HAP-1 (cell line): Measurements from ENCODE around the gene ARL14EPL.
A peak's percentile ranks its signal among the peaks of the same experiment; 100 is the strongest.
"Not testable (repeated sequence)": the region's sequence is repeated elsewhere in the genome, so short reads cannot be mapped to it uniquely, and the experiment has no call there.

ENCODE experiments used
- DNase-seq, 2 experiments: peaks; one replicate each; pipeline ENCODE4 v3.0.0-alpha.2; 2016 to 2020; ENCODE audit warnings: low spot score in 2 of 2
- H3K27me3 ChIP-seq: fragments of 250-450 bp; sonication (Bioruptor Pico); 2 replicates; pipeline ENCODE4 v1.5.1; 2020; ENCODE audit warnings: low read depth, mild to moderate bottlenecking, moderate library complexity
- H3K36me3 ChIP-seq: fragments of 250-450 bp; sonication (Bioruptor Pico); replicated peaks from 2 replicates; pipeline ENCODE4 v1.5.1; 2020; ENCODE audit warnings: mild to moderate bottlenecking
- H3K4me1 ChIP-seq: fragments of 250-450 bp; sonication (Bioruptor Pico); 2 replicates; pipeline ENCODE4 v1.5.1; 2020; ENCODE audit warnings: mild to moderate bottlenecking
- H3K4me3 ChIP-seq: fragments of 250-450 bp; sonication (Bioruptor Pico); 2 replicates; pipeline ENCODE4 v1.5.1; 2020; ENCODE audit warnings: mild to moderate bottlenecking, moderate library complexity
- H3K9me3 ChIP-seq: fragments of 250-450 bp; sonication (Bioruptor Pico); 2 replicates; pipeline ENCODE4 v1.5.1; 2020; ENCODE audit warnings: mild to moderate bottlenecking, moderate library complexity
- in situ Hi-C: fragments of 300-500 bp; cut with MboI; formaldehyde crosslinking; loops from 3 replicates; pipeline ENCODE4 v1.14.3; 2020; ENCODE audit warnings: low sequenced_read_pairs, inconsistent platforms, mixed read lengths

ARL14EPL gene

GRCh38 chr5:116071211-116071610, 38.9 kb downstream of the ARL14EPL start:
- Histone ChIP-seq H3K27me3 (peaks cover 2% of the 10 kb centered on the region; the same call in 1 of the 2 replicates), H3K36me3 (no peaks in the 10 kb centered on the region), H3K9me3 (no peaks in the 10 kb centered on the region), H3K4me3 (no peak overlapping the region), H3K4me1 (peaks cover 9% of the 10 kb centered on the region)
- in situ Hi-C loops, result loop anchor here (10.0 to 25.0 kb wide), 3 partner anchors 234 to 784 kb away; partner anchors contain the start of genes AP3S1, ATG12, CCDC112 and TMED7
- DNase-seq, result no peak

- no peaks in the 10 kb centered on the region for H3K9me3 ChIP-seq
- no peaks in the 10 kb centered on the region for H3K36me3 ChIP-seq
- peaks cover 9% of the 10 kb centered on the region for H3K4me1 ChIP-seq
- H3K27me3 ChIP-seq, result no peaks in the 10 kb centered on the region
- in situ Hi-C loops, result loop anchor here (10.0 kb wide), 1 partner anchor 451 kb away; the partner anchor contains the start of gene TMED7
- no peak for DNase-seq
- H3K4me3 ChIP-seq, result no peak overlapping the region
Observed at GRCh38 chr5:116075191-116075831, 43.0 kb downstream of the ARL14EPL start.

- Histone ChIP-seq H3K9me3 (no peaks in the 10 kb centered on the region), H3K27me3 (no peaks in the 10 kb centered on the region), H3K4me3 (no peak overlapping the region), H3K4me1 (peaks cover 9% of the 10 kb centered on the region), H3K36me3 (no peaks in the 10 kb centered on the region)
- no peak for DNase-seq
- in situ Hi-C loops, result loop anchor here (10.0 kb wide), 1 partner anchor 452 kb away; the partner anchor contains the start of gene TMED7
Observed at GRCh38 chr5:116076496-116076895, 44.2 kb downstream of the ARL14EPL start.

GRCh38 chr5:116078199-116078598, 45.9 kb downstream of the ARL14EPL start:
- Histone ChIP-seq H3K4me3 (no peak overlapping the region), H3K27me3 (no peaks in the 10 kb centered on the region), H3K4me1 (peaks cover 9% of the 10 kb centered on the region), H3K9me3 (no peaks in the 10 kb centered on the region), H3K36me3 (no peaks in the 10 kb centered on the region)
- in situ Hi-C loops, result loop anchor here (10.0 kb wide), 1 partner anchor 453 kb away; the partner anchor contains the start of gene TMED7
- no peak for DNase-seq

DNA sequence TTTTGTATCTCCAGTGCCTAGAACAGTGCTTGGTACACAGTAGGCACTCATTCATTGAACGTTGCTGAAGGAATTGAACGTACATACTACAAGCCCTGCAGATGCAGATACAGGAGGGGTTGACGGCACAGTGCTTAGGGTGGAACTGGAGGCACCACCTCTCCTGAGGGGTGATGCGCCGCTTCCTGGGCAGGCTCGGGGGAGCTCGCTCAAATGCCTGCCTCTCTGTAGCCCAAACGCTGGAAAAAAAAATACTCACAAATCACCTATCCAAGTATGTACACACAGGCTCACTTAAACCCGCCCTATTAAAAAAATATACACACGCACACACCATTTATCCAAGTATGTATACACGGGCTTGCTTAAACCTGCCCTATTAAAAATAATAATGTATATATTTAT, 52.0 kb downstream of the ARL14EPL start:
- peak in 1 of 2 experiments; percentile 22 for DNase-seq
- in situ Hi-C loops, result no loop called here

GRCh38 chr5:116084871-116085715, 52.8 kb downstream of the ARL14EPL start, which contains the start of gene COMMD10:
TSS of gene COMMD10 (plus strand) at chr5:116085025.
- no peaks in the 10 kb centered on the region for H3K36me3 ChIP-seq
- H3K9me3 ChIP-seq, result no peaks in the 10 kb centered on the region
- H3K27me3 ChIP-seq, result no peaks in the 10 kb centered on the region
- H3K4me3 ChIP-seq, result peak within 1 kb of the TSS; percentile 62
- in situ Hi-C loops, result no loop called here
- DNase-seq, result peak; percentile 76 to 78
- peaks cover 10% of the 10 kb centered on the region for H3K4me1 ChIP-seq

More for the DNA sequence above, 52.0 kb downstream of the ARL14EPL start:
- no peaks in the 10 kb centered on the region for H3K9me3 ChIP-seq
- H3K4me3 ChIP-seq, result peak overlapping the region; percentile 62
- no peaks in the 10 kb centered on the region for H3K36me3 ChIP-seq
- no peaks in the 10 kb centered on the region for H3K27me3 ChIP-seq
- H3K4me1 ChIP-seq, result peaks cover 10% of the 10 kb centered on the region

DNA sequence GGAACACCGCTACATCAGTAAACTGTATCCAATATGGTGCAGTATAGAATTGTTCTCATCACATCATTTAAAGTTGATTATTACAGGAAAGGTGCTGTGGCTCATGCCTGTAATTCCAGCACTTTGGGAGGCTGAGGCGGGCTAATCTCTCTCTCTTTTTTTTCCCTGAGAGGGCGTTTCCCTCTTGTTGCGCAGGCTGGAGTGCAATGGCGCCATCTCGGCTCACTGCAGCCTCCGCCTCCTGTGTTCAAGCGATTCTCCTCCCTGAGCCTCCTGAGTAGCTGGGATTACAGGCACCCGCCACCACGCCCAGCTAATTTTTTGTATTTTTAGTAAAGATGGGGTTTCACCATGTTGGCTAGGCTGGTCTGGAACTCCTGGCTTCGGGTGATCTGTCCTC, 54.0 kb downstream of the ARL14EPL start:
- H3K9me3 ChIP-seq, H3K36me3 ChIP-seq, H3K4me3 ChIP-seq, H3K27me3 ChIP-seq, DNase-seq, in situ Hi-C loops: not testable (repeated sequence)
- peaks cover 10% of the 10 kb centered on the region for H3K4me1 ChIP-seq

DNA sequence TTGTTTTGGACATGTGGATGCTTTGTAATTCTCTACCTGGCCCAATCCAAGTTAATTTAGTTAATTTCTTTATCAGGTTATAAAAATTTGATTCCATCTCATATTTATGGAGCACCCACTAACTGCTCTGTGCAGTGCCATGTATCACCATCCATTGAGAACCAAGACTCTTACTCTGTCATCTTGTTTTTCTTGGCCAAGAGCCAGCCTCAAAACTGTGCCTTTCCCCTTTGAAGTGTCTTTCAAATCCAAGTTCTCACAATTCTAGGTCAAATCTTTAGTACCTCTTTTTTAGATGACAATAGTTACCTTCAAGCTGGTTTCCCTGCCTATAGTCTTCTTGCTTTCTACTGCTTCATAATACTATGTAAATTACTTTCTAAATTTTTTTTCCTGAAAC, 55.8 kb downstream of the ARL14EPL start:
- H3K4me1 ChIP-seq, result peaks cover 10% of the 10 kb centered on the region
- no peak overlapping the region for H3K4me3 ChIP-seq
- peaks cover 3% of the 10 kb centered on the region; the same call in 1 of the 2 replicates for H3K36me3 ChIP-seq
- no peak for DNase-seq
- H3K9me3 ChIP-seq, result no peaks in the 10 kb centered on the region
- in situ Hi-C loops, result no loop called here
- no peaks in the 10 kb centered on the region for H3K27me3 ChIP-seq

GRCh38 chr5:116090302-116090701, 58.0 kb downstream of the ARL14EPL start:
- no peak for DNase-seq
- H3K4me1 ChIP-seq, result peaks cover 7% of the 10 kb centered on the region
- in situ Hi-C loops, result no loop called here
- no peaks in the 10 kb centered on the region for H3K9me3 ChIP-seq
- no peaks in the 10 kb centered on the region for H3K27me3 ChIP-seq
- no peak overlapping the region for H3K4me3 ChIP-seq
- H3K36me3 ChIP-seq, result peaks cover 9% of the 10 kb centered on the region; the same call in 1 of the 2 replicates

DNA sequence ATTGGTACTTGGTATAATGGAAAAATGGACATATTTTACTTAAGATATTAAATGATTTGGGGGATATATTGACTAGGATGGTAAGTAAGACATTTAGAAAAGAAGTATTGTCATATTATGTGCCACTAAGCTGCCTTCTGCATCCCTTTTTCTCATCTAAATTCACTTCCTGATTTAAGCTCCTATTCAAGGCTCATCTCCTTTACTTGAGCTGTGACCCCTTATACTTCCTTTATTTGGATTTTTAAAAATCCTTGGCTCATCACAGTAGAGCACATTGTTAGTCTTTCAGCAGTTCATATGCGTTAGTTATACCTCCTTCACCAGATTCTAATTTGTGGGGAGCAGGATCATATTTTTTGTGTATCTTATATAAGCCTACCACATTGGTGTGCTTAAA, 59.1 kb downstream of the ARL14EPL start:
- no peak for DNase-seq
- in situ Hi-C loops, result no loop called here
- no peaks in the 10 kb centered on the region for H3K4me1 ChIP-seq
- H3K27me3 ChIP-seq, result no peaks in the 10 kb centered on the region
- H3K9me3 ChIP-seq, result no peaks in the 10 kb centered on the region
- H3K36me3 ChIP-seq, result peaks cover 9% of the 10 kb centered on the region; the same call in 1 of the 2 replicates
- no peak overlapping the region for H3K4me3 ChIP-seq

DNA sequence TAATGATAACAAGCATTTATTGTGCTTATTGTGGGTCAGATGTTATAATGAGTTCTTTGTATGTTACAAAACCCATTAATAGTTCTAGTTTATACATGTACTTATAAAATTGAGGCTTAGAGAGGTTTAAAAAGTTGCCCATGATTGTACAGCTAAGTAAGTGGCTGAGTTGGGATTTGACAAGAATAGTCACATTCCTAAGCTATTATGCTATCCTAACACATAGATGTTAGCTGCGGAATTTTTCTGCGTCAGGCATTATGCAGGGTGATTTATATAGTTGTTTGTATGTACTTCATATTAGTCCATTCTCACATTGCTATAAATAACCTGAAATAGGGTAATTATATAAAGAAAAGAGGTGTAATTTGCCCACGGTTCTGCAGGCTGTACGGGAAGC, 65.0 kb downstream of the ARL14EPL start:
- no peaks in the 10 kb centered on the region for H3K27me3 ChIP-seq
- H3K36me3 ChIP-seq, result peaks cover 9% of the 10 kb centered on the region
- DNase-seq, result no peak
- no peaks in the 10 kb centered on the region for H3K4me1 ChIP-seq
- in situ Hi-C loops, result no loop called here
- no peak overlapping the region for H3K4me3 ChIP-seq
- H3K9me3 ChIP-seq, result no peaks in the 10 kb centered on the region

GRCh38 chr5:116098998-116099397, 66.7 kb downstream of the ARL14EPL start:
- Histone ChIP-seq H3K4me1 (no peaks in the 10 kb centered on the region), H3K4me3 (no peak overlapping the region), H3K27me3 (no peaks in the 10 kb centered on the region), H3K36me3 (no peaks in the 10 kb centered on the region; the same call in 1 of the 2 replicates), H3K9me3 (no peaks in the 10 kb centered on the region)
- in situ Hi-C loops, result no loop called here
- no peak for DNase-seq

DNA sequence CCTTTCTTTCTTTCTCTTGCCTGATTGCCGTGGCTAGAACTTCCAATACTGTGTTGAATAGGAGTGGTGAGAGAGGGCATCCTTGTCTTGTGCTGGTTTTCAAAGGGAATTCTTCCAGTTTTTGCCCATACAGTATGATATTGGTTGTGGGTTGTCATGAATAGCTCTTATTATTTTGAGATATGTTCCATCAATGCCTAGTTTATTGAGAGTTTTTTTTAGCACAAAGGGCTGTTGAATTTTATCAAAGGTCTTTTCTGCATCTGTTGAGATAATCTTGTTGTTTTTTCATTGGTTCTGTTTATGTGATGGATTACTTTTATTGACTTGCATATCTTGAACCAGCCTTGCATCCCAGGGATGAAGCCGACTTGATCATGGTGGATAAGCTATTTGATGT, 72.7 kb downstream of the ARL14EPL start:
- H3K4me3 ChIP-seq, H3K27me3 ChIP-seq, DNase-seq, H3K9me3 ChIP-seq, H3K4me1 ChIP-seq, in situ Hi-C loops, H3K36me3 ChIP-seq: not testable (repeated sequence)
